NCI-H524 treated with DMSO at 0.1 percent for 48 hours (cell line): ENCODE data around the gene THSD4.

ENCODE experiments used
- DNase-seq: peaks from one replicate; lab custom pipeline; 2025; lab: John Stamatoyannopoulos, UW

THSD4 gene

DNA sequence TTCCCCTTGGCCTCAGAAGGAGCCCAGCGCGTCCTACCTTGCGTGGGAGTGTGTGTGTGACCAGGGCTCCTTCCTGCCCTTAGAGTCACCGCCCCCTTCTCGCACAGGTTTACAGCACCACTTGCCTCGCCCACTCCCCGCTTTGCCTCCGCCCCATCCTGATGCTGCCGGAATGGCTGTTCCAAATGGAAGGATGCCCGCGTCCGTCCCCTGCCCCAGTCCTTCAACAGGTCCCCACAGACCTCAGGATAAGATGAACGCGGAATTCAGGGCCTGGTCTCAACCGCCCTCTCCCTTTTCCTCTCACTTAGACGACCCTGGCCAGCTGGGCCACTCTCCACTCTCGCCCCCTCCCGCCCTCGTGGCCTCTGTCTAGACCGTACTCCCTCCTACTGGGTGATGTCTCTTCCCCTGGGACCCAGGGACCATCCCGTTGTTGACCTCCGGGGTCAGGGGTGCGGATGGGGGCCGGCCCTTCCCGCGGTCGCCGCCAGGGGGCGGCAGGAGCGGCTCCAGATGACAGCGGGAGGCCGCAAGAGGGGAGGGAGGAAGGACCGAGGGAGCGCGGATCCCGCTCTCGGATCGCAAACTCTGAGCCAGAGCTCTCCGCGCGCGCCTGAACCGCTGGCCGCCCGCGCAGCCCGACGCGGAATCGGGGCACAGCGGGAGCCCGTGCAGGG is at the start of gene THSD4:
TSS of gene THSD4 (plus strand) at position 585 of the 680 bp plus-strand sequence.
- peak; percentile 28 for DNase-seq

- no peak for DNase-seq
Measured at GRCh38 chr15:71066983-71067382, 48.3 kb upstream of the THSD4 start.

DNA sequence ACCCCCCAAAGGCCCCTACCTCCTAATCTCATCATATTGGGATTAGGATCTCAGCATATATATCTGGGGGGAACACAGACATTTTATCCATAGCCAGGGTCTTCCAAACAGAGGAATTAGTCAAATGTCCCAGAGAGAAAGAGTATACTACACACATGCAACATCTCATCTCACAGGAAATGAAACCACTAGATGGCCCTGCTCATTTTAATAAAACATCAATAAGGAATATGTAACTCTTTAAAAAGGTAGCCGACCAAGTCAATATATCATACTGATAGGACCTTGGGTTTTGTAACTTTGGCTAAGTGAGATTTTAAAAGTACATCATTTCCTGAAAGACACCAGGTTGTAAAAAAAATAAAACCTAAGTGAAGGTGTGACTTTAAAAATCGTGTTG is 45.6 kb upstream of the THSD4 start:
- DNase-seq = no peak

- no peak for DNase-seq
Measured at GRCh38 chr15:71071529-71071928, 43.7 kb upstream of the THSD4 start.

DNA sequence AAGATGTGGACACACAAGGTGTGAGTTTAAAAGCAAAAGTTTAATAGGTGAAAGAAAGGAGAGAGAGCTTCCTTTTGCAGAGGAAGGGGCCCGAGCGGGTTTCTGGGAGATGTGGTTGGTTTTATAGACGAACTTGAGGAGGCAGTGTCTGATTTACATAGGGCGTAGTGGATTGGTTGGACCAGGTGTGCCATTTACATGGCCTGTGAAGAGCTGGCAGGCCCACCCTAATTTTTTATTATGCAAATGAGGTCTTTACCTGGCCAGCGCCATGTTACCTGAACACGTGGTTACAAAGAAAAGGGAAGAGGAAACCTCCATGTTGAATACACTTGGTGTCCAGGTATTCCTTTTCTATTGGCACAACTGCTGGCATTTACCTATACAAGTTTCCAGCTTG is 42.8 kb upstream of the THSD4 start:
- DNase-seq = no peak

DNA sequence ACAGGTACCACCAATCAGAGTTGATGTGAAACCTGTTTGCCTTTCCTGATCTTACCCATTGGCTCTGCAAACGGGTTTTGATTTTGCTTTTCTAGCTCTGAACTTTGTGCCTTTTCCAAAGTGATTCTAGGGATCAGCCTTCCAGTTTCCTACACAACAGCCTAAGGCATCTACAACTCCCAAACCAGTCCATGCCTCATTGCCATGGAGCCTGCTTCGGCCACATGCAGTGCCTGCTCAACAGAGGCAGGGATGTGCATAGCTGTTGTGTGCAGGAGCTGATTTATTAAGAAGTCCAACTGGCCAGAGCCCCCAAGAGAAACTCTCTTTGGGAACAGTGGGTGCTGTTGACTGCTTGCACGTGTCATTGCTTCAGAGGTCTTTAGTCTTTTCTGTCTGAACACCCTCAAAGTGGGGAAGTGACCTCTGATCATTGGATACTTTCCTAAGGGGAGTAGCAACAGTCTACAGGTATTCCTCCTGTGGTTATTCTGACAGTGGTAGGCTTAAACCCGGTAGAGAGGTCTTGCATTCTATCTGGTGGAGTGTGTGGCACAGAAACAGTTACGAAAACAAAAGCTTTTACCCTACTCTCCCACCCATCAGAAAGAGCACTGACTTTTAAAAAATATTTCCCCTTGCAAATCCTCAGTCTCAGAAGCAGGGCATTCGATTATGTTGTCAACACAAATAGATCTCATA is 36.6 kb upstream of the THSD4 start:
- no peak for DNase-seq

DNA sequence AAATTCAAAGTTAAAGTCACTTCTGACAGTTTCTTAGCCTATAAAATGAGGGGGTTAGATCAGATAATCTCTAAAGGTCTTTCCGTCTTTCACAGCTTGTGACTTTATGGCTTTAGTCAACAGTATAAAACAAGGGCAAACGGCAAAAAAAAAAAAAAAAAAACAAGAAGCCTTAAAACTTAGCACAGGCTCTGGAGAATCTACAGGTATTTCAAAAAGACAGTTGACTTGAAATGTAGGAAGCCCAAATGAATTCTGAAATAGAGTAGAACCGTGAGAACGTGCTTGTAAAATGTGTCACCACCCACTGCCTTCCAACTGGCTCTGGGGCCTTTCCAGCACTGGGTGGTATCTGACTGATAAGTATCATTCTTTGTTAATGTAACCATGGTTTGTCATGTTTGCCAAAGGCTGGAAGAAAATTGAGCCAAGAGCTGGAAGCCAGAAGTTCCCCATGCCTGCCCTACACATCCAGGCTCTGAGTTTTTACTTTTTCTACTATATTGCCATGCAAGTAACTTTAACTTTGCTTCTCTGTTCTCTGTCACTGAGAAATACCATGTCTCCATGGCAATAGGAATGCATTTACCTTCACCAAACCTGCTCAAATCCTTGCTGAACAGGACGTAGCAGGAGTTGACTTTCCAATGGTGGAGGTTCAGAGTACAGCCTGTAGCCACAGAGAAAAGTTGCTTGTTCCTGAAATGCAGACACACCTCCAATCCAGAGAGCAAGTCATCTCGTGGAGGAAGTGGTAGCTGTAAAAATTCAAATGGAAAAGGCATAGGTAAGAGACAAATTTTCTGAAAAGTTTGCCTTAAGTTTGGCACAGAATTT is 35.8 kb upstream of the THSD4 start:
- no peak for DNase-seq

DNA sequence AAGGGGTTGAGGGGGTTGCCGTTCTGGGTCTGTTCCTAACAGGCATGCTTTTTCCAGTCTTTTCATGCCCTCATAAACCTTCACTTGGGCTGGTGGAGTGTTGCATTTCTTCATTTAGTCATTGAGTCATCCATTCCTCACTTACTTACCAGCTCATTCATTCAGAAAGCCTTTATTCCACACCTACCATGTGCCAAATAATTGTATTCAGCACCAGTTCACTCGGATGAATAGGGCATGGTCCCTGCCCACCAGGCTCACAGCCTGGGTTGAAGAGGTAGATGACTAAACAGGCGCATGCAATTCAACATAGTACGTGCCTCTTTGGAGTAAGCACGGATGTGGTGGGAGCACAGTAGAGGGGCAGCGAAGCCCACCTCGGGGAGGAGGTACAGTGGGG is 35.1 kb upstream of the THSD4 start:
- DNase-seq = no peak

DNA sequence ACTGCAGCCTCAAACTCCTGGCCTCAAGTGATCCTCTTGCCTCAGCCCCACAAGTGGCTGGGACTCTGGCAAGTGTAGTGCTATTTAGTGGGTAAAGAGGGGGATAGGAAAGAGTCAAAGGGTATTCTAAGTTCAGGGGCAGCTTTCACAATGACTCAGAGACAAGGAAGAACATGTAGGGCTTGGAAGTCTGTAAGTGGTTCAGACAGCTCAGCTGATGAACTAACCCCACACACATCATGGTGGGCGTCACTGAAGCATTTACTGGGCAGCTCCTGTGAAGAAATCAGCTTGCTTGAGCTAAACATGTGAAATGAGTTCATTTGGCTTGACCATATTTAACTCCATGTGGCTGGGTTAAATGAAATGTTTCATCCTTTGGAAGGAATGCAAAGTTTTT is 34.6 kb upstream of the THSD4 start:
- DNase-seq = no peak

- no peak for DNase-seq
Measured at GRCh38 chr15:71082803-71083202, 32.5 kb upstream of the THSD4 start.

- DNase-seq = no peak
Measured at GRCh38 chr15:71083349-71083748, 31.9 kb upstream of the THSD4 start.

- DNase-seq = no peak
Measured at GRCh38 chr15:71084264-71084663, 31.0 kb upstream of the THSD4 start.

- DNase-seq = no peak
Measured at GRCh38 chr15:71085809-71086208, 29.5 kb upstream of the THSD4 start.

DNA sequence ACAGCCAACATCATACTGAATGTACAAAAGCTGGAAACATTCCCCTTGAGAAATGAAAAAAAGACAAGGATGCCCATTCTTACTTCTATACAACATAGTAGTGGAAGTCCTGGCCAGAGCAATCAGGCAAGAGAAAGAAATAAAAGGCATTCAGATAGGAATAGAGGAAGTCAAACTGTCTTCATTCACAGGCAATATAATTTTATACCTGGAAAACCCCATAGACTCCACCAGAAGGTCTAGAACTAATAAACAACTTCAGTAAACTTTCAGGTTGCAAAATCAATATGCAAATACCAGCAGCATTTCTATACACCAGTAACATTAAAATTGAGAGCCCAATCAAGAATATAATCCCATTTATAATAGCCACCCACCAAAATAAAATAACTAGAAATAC is 27.1 kb upstream of the THSD4 start:
- DNase-seq = no peak

DNA sequence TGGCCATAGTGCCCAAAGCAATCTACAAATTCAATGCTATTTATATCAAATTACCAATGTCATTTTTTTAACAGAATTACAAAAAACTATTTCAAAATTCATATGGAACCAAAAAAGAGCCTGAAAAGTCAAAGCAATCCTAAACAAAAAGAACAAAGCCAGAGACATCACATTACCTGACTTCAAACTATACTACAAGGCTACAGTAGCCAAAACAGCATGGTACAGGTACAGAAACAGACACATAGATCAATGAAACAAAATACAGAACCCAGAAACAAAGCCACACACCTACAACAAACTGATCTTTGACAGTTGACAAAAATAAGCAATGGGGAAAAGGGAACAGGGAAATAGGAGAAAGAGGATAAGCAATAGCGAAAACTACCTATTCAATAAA is 26.6 kb upstream of the THSD4 start:
- DNase-seq = no peak

DNA sequence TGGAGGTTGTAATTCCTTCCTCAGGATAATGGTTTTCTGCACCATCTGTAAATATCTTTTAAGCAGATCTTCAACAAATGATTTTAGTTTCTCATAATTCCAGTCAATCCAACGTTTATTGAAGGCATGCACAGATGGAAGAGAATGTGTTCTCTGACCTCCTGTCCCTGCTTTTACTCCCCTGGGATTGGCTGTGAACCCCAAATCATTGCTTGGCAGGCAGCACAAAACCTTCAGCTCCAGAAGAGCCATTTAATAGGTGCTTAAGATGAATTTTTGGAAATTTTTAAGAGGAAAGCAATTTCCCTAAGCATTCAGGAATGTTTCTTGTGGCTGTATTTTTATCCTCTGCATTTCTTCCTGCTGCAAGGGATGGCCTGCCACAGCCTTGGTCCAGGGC is 25.5 kb upstream of the THSD4 start:
- DNase-seq = no peak

GRCh38 chr15:71091601-71092000 is 23.7 kb upstream of the THSD4 start:
- DNase-seq = no peak

GRCh38 chr15:71092056-71092600 is 23.1 kb upstream of the THSD4 start:
- no peak for DNase-seq

DNA sequence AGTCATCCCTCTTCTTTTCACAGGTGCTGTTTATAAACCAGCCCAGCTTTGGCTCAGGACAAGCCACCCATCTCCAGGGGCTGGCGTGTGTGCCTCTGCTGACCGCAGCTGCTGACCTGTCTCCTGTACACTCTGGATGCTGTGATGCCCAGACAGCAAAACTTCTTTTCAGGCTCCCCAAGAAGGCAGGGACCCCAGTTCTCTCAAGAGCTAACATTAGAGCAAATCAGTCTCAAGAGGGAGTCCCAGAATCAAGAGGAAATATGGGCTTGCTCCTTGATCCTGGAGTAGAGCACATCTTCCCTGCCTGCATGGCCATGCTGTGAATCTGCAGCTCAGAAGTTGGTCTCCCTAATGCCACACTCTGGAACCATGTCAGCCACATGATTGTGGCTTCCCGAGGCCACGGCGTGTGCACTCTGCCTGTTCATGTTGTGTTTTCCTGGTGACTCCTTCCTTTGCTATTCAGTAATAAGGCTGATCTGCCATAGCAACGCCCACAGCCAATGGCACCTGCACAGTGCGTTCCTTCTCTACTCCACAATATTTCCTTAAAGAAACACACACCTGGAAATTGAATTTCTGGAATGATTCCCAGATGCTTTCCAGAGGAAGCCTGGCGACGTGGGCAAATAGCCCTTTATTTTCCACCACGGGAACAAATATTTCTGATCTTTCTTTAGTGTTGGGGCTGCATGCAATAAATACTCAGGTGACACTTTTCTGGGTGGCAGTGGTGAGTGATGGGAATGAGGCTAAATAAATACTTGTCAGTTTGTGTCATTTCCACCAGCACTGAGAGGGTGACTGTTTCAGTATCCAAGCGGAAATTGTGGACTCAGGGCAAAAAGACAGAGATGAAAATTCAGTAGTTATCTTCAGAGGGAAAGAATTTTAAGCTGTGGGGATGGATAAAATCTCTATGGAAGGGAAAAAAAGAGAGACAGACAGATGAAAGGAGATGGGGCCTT is 21.9 kb upstream of the THSD4 start:
- DNase-seq = no peak

DNA sequence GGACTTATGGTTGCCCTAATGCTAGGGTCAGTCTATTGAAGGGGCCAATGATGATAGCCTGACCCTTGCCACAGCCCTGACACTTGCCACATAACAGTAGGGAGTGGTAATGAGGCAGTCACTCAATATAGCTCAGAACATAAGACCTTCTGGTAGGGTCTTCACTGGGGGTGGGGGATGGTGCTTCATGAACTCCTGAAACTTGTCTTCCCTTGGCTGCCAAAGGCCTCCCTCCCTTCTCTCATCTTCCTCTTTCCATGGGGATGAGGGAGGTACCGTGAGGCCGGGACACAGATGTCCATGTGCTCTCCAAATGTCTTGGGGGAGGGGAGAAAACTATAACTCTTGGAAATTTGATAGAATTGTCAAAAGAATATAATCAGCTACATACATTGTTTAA is 21.1 kb upstream of the THSD4 start:
- DNase-seq = no peak

DNA sequence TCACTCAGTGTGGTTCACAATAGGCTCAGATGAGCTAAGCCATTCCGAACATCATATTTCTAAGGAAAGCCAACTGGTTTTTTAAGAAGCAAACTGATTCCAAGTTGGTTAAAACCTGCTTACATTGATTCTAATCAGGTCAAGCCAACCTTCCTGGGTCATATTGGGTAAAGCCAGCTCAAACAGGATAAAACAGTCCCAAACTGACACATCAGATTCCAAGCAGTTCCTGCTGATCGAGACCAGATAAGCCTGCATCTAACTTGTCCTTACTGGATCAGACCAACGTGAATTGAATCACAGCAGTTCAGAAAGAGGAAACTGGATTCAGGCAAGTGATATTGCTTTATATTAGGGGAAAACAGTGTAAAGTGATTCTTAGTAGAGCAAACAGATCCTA is 18.6 kb upstream of the THSD4 start:
- DNase-seq = no peak

GRCh38 chr15:71097890-71098289 is 17.4 kb upstream of the THSD4 start:
- DNase-seq = no peak
